T-helper 9 cell (primary cell): Measurements from ENCODE around the gene OR1K1.
"Not testable (repeated sequence)": the region's sequence is repeated elsewhere in the genome, so short reads cannot be mapped to it uniquely, and the experiment has no call there.

Experiments used
- DNase-seq: peaks from one replicate; pipeline ENCODE4 v3.0.0-alpha.2; 2020

Gene OR1K1

DNA sequence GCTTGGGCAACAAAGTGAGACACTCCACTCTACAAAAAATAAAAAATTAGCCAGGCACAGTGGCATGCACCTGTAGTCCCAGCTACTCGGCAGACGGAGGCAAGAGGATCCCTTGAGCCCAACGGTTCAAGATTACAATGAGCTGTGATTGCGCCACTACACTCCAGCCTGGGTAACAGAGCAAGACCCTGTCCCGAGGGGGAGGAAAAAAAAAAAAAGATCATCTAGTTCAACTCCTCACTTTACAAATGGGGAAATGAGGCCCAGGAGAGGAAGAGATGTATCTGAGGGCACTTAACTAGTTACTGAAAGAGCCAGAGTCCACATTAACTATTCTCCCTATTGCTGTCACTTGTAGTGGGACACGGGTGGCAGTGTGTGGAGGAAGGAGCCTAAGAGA is 14.6 kb downstream of the OR1K1 start:
- no peak for DNase-seq

DNA sequence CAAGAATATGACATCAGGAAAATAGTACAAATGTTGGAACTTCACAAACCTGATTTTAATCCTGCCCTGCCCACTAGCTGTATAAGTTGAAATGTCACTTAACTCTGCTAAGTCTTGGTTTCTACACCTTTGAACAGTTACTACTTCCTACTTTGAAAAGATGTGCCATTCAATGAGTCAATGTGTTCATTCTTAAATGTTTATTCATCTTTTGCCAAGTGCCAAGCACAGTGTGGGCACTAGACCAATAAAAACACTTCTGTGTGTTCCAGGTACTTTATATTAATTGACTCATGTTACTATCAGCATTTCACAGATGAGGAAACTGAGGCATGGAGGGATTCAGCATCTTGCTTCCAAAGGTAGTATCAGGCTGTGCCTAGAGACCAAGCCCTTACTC is 15.6 kb downstream of the OR1K1 start:
- DNase-seq, result no peak

DNA sequence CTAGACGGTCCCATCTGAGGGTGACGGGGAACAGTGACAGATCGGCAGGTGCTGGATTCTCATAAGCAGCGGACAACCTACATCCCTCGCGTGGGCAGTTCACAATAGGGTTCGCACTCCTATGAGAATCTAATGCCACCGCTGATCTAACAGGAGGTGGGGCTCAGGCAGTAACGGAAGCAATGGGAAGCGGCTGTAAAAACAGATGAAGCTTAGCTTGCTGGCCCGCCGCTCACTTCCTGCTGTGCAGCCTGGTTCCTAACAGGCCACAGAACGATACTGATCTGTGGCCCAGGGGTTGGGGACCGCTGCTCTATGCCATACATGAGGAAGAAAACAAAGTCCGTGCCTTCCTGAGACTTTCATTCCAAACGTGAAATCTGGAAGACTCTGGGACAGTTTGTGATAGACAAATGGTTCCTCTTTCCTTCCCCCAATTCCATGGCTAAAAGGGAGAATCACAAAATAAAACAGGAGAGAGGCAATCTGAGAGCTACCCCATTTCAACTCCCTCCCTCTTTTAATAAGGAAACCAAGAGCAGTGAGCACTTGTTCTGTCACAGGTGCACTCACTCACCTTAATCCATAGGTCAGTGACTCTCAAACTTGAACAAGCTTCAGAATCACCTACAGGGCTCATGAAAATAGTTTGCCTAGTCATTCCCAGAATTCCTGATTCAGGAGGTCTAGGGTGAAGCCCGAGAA is 16.4 kb downstream of the OR1K1 start:
- peak; percentile 19 for DNase-seq

DNA sequence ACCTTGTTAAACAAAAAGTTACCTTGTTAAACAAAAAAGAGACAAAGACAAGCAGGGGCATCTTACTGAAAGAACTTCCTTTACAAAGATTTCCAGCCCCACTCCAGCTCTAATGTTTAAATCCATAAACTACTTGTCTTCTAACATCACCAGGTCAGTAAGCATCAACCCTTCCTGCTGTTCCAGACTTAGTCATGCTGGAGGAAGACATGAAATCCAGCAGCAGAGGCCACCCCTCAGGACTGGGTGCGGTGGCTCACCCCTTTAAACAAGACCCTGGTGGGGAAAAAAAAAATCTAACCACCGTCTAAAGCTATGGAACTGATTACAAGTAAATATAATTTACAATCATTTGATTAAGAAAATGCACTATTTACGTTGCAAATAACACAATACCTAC is 19.4 kb downstream of the OR1K1 start:
- no peak for DNase-seq

DNA sequence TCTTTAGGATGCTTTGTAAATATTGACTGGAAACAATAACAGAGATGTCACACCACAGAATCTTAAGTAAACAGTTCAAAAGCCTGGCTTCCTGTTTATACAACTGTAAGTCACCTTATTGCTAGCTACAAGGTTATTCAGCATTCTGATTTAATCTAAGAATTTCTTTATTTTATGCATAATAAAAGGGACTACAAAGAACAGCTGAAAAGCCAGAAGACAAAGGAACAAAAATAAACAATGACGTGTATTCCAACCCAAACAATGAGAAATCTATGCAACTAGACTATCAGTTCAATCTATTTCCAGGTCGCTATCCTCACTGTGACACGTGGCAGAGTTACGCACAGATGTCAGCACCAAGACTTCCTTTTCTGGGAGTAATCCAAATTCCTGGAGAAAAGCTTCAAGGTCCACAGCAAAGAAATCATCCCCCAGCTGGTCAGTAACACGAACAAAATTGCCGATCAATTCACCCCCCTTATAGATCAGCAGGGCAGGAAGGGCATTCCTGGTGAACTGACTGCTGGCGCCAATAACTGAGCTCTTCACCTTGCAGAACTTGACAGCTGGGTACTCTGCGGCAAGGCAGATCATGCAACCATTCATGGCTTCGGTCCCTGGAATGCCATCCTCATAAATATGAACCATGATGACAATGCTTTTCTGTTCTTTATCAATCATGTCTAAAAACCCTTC is 20.0 kb downstream of the OR1K1 start:
- no peak for DNase-seq

DNA sequence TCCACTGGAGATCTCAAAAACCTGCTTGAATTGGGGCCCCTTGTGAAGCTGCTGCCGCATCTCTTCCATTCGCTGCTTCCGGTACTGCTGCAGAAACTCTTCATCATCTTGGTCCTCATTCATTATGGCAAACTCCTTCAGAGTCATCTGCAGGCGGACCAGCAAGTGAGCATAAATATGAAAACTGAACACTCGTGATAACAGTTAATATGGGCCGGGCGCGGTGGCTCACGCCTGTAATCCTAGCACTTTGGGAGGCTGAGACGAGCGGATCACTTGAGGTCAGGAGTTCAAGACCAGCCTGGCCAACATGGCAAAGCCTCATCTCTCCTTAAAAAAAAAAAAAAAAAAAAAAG is 20.5 kb downstream of the OR1K1 start:
- DNase-seq, result no peak

DNA sequence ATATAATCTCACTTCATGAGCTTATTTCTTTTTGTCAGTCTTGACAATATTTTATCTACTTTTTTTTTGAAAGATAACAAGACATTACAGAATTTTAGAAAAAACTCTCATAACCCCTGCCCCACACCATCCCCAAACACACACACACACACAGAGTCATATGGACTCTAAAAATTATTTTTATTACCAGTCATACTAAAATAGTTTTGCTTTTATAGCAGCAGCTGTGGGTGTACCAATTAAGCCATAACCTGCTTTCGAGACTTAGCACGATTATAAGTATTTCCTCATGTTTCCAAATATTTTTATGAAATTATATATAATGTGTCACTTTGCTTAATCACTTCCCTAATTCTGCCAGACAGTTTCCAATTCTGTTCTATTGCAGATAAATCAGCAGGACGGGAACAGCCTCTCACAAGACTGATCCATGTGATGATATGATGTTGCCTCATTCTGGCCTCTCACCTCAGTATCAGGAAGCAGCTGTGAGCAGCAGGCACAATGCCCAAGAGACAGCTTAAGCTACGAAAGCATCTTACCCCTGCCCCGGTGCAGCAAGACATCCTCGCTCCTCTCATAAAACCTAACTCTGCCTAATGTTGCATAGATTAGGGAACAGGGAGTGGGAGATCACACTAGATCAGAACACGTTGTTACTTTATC is 21.5 kb downstream of the OR1K1 start:
- no peak for DNase-seq

DNA sequence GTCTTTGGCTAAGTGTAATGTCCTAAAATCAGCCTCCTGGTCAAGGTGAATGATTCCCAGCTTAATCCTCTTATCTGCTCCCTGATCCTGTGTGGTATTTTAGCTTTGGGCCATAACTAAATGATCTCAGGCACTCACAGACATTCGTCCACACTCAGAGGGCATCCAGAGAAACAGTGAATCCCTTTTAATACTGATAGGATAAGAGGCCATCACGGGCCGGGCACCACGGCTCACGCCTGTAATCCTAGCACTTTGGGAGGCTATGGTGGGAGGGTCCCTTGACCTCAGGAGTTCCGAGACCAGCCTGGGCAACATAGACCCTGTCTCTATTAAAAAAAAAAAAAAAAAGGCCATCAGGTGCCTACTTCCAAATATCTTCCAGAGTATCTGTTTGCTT is 22.1 kb downstream of the OR1K1 start:
- DNase-seq, result no peak

DNA sequence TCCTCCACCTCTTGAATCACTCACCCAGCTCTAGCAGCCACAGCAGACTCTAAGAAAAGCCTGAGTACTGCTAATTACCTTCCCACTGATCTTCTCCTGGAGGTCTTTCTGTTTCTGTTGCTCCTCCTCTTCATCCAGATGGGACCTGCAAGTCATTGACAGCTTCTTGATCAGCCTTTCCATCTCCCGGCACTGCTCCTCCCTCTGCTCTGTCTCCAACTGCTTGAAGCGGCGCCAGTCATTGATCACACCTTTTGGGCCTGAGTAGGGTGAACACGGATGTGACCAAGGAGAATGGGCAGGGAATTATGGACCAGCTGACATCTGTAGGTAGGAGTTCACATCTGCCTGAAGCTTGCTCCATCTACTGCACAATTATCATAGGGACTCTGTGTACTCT is 23.0 kb downstream of the OR1K1 start:
- DNase-seq, result no peak

DNA sequence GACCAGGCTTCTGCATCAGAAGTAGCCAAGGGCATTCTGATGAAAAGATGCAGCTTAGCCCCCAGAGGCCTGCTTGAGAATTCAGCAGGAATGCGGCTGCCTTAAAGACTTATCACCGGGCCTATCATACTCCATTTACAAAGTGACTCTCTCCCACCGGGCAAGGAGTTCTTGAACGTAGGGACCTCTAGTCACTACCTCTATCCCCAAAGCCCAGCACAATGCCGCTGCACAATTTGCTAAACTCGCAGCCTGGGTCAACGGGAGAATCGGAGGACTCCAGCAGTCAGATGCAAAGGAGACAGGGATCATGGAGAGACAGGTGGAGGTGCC is 27.8 kb downstream of the OR1K1 start:
- DNase-seq, result no peak

DNA sequence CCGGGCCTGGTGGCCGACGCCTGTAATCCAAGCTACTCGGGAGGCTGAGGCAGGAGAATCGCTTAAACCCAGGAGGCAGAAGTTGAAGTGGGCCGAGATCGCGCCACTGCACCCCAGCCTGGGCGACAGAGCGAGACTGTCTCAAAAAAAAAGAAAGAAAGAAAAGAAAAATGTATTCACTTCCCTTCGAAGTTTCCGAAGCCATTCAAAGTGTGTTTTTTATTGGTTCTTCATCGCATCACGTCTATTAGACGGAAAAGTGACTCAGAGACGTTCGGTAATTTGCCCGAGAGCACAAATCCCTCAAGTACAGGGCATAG is 29.0 kb downstream of the OR1K1 start:
- DNase-seq, result not testable (repeated sequence)

DNA sequence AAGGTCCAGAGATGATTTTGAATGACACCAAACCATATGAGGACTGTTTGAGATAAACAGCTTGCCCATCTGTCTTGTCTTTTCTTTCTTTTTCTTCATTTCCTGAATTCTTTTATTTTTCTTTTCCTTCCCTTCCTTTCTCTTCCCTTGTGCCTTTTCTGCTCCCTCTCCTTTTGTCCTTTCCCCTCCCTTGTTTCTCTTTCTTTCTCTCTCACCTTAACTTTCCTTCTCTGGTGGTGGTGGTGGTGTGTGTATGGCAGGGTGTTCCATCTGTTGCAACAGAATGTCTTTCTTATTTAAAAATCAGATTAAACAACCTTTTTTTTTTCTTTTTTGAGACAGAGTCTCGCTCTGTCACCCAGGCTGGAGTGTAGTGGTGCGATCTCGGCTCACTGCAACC is 32.3 kb downstream of the OR1K1 start:
- no peak for DNase-seq

DNA sequence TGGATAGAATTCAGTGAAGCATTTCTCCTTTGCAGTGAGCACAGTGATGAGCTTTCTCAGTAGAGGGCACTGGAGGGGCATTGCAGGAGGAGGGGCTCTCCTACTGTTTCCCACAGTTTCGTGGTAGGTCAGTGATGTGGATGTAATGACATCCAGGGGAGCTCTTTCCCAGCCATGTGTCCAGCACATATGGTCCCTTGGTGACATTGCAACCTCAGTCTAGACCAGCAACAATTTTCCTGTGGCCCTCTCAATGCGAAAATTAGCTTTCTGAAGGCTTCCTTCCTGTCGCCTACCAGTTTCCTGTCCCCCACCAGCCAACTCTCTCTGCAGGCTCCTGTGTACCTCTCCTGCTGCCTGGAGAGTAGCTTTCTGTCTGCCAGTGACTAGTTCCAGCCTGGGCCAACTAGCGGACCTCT is 35.4 kb downstream of the OR1K1 start:
- no peak for DNase-seq

DNA sequence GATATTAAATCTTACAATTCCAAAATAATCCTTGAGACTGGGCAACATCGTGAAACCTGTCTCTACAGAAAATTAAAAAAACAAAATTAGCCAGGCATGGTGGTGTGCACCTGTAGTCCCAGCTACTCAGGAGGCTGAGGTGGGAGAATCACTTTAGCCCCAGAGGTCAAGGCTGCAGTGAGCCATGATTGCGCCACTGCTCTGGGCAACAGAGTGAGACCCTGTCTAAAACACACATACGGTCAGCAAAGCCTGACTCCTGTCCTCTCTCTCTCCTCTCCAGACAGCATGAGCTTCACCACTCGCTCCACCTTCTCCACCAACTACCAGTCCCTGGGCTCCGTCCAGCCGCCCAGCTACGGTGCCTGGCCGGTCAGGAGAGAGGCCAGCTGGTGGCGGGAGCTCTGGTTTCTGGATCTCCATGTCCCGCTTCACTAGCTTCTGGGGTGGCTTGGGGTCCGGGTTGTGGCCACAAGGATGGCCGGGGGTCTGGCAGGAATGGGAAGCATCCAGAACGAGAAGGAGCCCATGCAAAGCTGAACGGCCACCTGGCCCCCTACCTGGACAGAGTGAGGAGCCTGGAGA is 37.4 kb downstream of the OR1K1 start:
- no peak for DNase-seq

DNA sequence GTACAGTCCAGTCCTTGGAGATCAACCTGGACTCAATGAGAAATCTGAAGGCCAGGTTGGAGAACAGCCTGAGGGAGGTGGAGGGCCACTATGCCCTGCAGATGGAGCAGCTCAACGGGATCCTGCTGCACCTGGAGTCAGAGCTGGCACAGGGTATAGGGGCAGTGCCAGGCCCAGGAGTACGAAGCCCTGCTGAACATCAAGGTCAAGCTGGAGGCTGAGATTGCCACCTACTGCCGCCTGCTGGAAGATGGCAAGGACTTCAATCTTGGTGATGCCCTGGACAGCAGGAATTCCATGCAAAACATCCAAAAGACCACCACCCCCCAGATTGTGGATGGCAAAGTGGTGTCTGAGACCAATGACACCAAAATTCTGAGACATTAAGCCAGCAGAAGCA is 38.5 kb downstream of the OR1K1 start:
- DNase-seq, result not testable (repeated sequence)

DNA sequence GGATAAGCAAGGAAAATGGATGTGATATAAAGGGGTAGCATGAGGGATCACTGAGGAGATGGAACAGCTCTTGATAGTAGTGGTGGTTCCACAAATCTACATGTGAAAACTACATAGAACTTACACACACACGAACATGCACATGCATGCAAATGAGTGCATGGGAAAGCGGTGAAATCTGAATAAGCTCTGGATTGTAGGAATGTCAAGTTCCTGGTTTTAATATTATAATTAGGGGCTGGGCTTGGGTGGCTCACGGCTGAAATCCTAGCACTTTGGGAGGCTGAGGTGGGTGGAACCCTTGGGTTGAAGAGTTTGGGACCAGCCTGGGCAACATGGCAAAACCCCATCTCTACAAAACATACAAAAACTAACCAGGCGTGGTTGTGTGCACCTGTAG is 41.6 kb downstream of the OR1K1 start:
- DNase-seq, result no peak

DNA sequence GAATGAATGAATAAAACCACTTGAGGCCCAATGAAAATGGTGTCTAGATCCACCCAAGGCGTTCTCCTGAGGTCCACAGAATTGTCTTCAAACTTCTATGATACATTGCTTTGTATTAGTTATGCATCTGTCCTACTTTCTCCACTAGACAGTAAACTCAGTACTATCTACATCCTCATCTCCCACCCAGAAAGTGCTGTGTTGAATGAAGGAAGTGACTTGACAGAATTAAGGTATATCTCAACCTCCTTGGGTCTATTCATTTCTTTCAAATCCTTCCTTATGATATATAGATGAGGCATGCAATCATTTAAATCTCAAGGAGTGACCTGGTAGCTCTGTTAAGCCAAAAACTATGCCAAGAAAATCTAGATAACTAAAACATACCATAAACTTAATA is 44.2 kb downstream of the OR1K1 start:
- DNase-seq, result no peak

DNA sequence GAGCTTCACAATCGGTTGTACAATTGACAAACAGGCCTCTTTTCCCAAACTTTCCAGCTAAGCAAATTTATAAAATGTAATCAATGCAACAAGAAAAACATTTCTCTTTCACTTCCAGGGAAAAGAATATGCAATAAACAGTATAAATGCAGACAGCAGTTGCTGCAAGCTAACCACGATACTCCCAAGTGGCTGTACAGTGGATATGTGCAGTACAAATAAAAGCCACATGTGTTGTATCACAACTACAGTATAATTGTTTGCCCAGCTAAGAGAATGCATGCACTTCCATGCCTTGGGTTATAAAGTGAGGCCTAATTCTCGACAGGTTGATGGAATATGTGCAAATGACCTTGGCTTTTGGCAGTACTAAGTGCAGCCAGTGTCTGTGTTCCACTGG is 45.2 kb downstream of the OR1K1 start:
- DNase-seq, result no peak

DNA sequence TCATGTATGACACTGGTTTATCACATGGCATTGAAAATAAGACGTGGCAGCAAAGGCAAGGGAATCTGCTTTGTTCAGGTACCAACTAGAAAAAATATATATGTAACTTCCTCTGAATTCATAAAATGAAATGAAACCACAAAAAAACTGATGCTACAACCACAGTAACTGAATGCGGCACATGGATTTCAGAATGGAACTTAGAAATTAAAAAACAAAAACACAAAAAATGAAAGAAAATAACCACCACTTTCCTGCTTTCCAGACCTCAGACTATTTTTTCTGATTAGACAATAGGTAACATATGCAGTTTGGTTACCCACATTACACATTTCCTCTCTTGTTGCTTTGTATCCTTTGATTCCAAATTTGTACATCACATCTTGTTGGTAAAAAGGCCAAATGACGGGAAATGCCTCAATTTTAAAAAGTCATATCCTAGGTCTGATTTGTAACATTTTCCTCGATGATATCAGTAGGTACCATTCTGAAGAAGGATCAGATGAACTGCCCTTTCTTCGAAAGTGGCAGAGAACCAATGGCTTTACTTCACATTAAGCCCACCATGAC is 46.5 kb downstream of the OR1K1 start:
- no peak for DNase-seq

DNA sequence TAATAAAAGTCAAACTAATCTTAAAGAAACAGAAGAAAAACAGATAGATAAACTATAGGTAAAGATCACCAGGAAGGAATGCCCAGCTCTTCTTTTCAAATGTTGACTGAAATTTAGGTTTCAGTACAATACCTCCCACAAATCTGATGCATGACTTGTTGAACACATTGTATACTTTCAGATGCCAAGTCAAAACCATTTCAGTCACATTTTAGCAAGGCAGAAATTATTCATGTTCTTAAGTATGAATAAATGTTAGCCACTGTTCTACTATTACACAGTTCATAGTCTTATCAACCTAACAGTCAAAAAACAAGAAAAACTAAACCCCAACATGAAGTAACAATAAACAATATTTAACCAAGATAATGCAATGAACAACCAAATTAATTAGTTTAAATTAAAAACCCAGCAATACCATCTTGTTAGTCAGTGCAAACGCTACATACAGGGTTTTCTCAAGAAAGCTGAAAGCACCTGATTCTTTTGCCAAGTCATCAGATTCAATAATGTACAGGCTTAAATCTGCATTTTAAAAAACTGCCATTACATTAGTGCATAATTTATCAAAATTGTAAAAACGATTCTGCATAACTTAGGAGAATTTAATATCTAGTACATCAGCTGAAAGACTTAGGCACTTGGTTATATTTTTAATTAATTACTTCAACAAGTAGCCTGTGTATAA is 48.5 kb downstream of the OR1K1 start:
- DNase-seq, result no peak
